ENCODE results near the gene ANAPC15. TPM values are rescaled to one million over a fixed set of nuclear protein-coding genes. Genes with fewer than 3 reads are reported as not detected.

ANAPC15 gene
- total and polyA plus RNA-seq, 2 of the 13 experiments (the other 11 are each of a cell fraction or from before 2014, with no cell fraction given): 18.8 to 25.7 TPM

- TF ChIP-seq HIC2 (CRISPR knock-in tag; IDR thresholded peaks at IDR 0.05; ENCODE audit: low read depth) (no peak), ZNF549 (CRISPR knock-in tag; IDR thresholded peaks at IDR 0.05) (no peak), ZNF407 (CRISPR knock-in tag; IDR thresholded peaks at IDR 0.05; ENCODE audit: not compliant biosample characterization) (no peak), ZSCAN31 (CRISPR knock-in tag; IDR thresholded peaks at IDR 0.05; ENCODE audit: low read depth) (no peak), GRHL1 (CRISPR knock-in tag; conservative IDR thresholded peaks at IDR 0.05) (no peak), ZNF780A (CRISPR knock-in tag; IDR thresholded peaks at IDR 0.05) (no peak), ZBTB4 (CRISPR knock-in tag; IDR thresholded peaks at IDR 0.05; ENCODE audit: borderline replicate concordance) (0 out of 2 replicates have a peak, but pooled peaks have one; percentile 18), SNAPC2 (CRISPR knock-in tag; IDR thresholded peaks at IDR 0.05) (no peak), ZNF616 (CRISPR knock-in tag; IDR thresholded peaks at IDR 0.05; ENCODE audit: low read depth) (no peak), ZNF784 (CRISPR knock-in tag; IDR thresholded peaks at IDR 0.05; ENCODE audit: borderline replicate concordance) (no peak), MXD3 (CRISPR knock-in tag; IDR thresholded peaks at IDR 0.05) (no peak)
Measured at GRCh38 chr11:72103754-72104167, 8.7 kb downstream of the ANAPC15 start (continued).
